ENCODE results near the gene KLHL40.

DNA sequence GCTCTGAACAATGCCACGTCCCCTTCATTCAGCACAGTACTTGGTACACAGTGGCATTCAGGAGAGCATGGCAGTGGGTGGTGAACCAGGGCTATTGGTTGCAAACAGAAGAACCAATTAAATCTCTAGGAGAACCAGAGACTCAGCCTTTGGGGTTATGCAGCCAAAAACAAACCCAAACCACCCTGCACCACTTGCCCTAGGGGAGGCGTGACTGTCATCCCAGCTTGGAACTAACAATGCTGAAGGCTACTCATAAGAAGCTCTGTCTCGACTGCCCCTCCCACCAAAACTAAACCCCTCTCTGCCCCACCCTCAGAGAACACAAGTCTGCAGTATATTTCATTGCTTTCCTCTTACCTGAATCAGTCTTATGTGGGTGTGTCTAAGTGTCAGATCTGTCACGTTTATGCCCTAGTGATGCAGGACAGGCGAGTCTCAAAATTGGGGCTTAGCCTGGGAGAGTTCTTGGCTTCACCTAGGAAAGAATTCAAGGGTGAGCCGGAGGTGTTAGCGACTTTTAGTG is 15.2 kb upstream of the KLHL40 start:
- TF ChIP-seq, protein P1, sequence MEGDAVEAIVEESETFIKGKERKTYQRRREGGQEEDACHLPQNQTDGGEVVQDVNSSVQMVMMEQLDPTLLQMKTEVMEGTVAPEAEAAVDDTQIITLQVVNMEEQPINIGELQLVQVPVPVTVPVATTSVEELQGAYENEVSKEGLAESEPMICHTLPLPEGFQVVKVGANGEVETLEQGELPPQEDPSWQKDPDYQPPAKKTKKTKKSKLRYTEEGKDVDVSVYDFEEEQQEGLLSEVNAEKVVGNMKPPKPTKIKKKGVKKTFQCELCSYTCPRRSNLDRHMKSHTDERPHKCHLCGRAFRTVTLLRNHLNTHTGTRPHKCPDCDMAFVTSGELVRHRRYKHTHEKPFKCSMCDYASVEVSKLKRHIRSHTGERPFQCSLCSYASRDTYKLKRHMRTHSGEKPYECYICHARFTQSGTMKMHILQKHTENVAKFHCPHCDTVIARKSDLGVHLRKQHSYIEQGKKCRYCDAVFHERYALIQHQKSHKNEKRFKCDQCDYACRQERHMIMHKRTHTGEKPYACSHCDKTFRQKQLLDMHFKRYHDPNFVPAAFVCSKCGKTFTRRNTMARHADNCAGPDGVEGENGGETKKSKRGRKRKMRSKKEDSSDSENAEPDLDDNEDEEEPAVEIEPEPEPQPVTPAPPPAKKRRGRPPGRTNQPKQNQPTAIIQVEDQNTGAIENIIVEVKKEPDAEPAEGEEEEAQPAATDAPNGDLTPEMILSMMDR (conservative IDR thresholded peaks at IDR 0.05; ENCODE audit: low read length): no peak
- no peak for TF ChIP-seq EZH2phosphoT487 (IDR thresholded peaks at IDR 0.05; ENCODE audit: borderline replicate concordance, low read depth, low read length)

Measured in OCI-LY7 (cell line).